ENCODE measurements around the gene NUBPL.

GRCh38 chr14:31660191-31660590 is 99.0 kb downstream of the NUBPL start:
- TF ChIP-seq CTCF (IDR thresholded peaks at IDR 0.05) (no peak), POLR2AphosphoS5 (IDR thresholded peaks at IDR 0.05) (no peak), POLR2A (IDR thresholded peaks at IDR 0.05) (no peak)
